OCI-LY7 (cell line): ENCODE data around the gene ARMC12. TPM values are rescaled to one million over a fixed set of nuclear protein-coding genes. Genes with fewer than 3 reads are reported as not detected.

Experiments used
- BruUV-seq: library from RNA; stranded (reverse); fragments of 400-500 nt; replicated peaks from 2 replicates; lab custom pipeline; 2021; lab: Mats Ljungman, UMichigan
- CTCF ChIA-PET: fragments of 300-600 bp; sonication (Branson Sonifier 250); formaldehyde crosslinking; loops from one replicate; lab custom pipeline; 2022; ENCODE audit warnings: antibody characterized with exemption; ENCODE audit not compliant: unreplicated experiment; lab: Charles Lee
- POLR2A ChIA-PET: fragments of 300-600 bp; sonication (Branson Sonifier 250); formaldehyde crosslinking; loops from one replicate; lab custom pipeline; 2022; ENCODE audit warnings: antibody characterized with exemption; lab: Charles Lee
- DNase-seq: peaks from one replicate; pipeline ENCODE4 v3.0.0-alpha.2; 2015; ENCODE audit warnings: low spot score
- H2AFZ ChIP-seq: fragments of 200-600 bp; sonication (generic), shearing (Covaris generic); 2 replicates; pipeline ENCODE4 v1.6.1; 2014; ENCODE audit warnings: mild to moderate bottlenecking, antibody characterized with exemption, low read length, moderate library complexity
- H3K27ac ChIP-seq: fragments of 200-600 bp; sonication (generic); 2 replicates; pipeline ENCODE4 v1.5.1; 2014; ENCODE audit warnings: mixed run types, low read depth, mild to moderate bottlenecking, moderate library complexity, low read length, inconsistent platforms; ENCODE audit not compliant: poor library complexity, severe bottlenecking
- H3K36me3 ChIP-seq: fragments of 200-600 bp; sonication (generic); 2 replicates; pipeline ENCODE4 v1.6.1; 2014; ENCODE audit warnings: mild to moderate bottlenecking, antibody characterized with exemption, low read length, moderate library complexity, mixed read lengths; ENCODE audit not compliant: insufficient read depth
- H3K4me1 ChIP-seq: fragments of 200-600 bp; sonication (generic); 2 replicates; pipeline ENCODE4 v1.5.1; 2014; ENCODE audit warnings: mild to moderate bottlenecking, low read length; ENCODE audit not compliant: insufficient read depth, poor library complexity, severe bottlenecking
- H3K4me2 ChIP-seq: fragments of 200-600 bp; sonication (generic); 2 replicates; pipeline ENCODE4 v1.6.1; 2014; ENCODE audit warnings: mild to moderate bottlenecking, low read length
- H3K4me3 ChIP-seq: fragments of 200-600 bp; sonication (generic); 2 replicates; pipeline ENCODE4 v1.5.1; 2014; ENCODE audit warnings: mild to moderate bottlenecking, low read depth, low read length; ENCODE audit not compliant: poor library complexity, severe bottlenecking
- H3K79me2 ChIP-seq: fragments of 200-600 bp; sonication (generic); 2 replicates; pipeline ENCODE4 v1.6.1; 2016; ENCODE audit warnings: low read depth, mild to moderate bottlenecking, low read length, moderate library complexity, mixed read lengths; ENCODE audit not compliant: insufficient read depth
- H3K9me2 ChIP-seq: fragments of 200-600 bp; sonication (generic); 2 replicates; pipeline ENCODE4 v1.6.1; 2016; ENCODE audit warnings: mild to moderate bottlenecking, low read length, mixed read lengths; ENCODE audit not compliant: insufficient read depth
- H3K9me3 ChIP-seq: fragments of 200-600 bp; sonication (generic); 2 replicates; pipeline ENCODE4 v1.6.1; 2014; ENCODE audit warnings: mild to moderate bottlenecking, mixed run types, low read length, mixed read lengths
- H4K20me1 ChIP-seq: fragments of 200-600 bp; sonication (generic); 2 replicates; pipeline ENCODE4 v1.6.1; 2014; ENCODE audit warnings: mild to moderate bottlenecking, antibody characterized with exemption, low read length, moderate library complexity, mixed read lengths; ENCODE audit not compliant: insufficient read depth
- EZH2phosphoT487 ChIP-seq: fragments of 200-600 bp; sonication (generic); IDR thresholded peaks from 2 replicates; pipeline ENCODE4 v1.6.1; 2018; ENCODE audit warnings: low read depth, borderline replicate concordance, mild to moderate bottlenecking, mixed run types, antibody characterized with exemption, low read length, moderate library complexity, mixed read lengths
- intact Hi-C: fragments of 100-400 bp; cut with micrococcal nuclease; formaldehyde crosslinking; loops from one replicate; pipeline ENCODE4 v1.10.0; 2022; ENCODE audit not compliant: unreplicated experiment
- total RNA-seq, 2 experiments: library from RNA; depleted of rRNA in 1 of 2; stranded (reverse); fragments of >200 nt in 1 of 2; shearing (Covaris generic) in 1 of 2; gene quantifications; 2 replicates each; pipeline ENCODE4 v1.2.3, GENCODE V29; 2014 to 2022
- TF ChIP-seq, protein P1 (sequence below): fragments of 200-600 bp; sonication (generic); conservative IDR thresholded peaks from 2 replicates; pipeline ENCODE4 v1.5.1; 2014; ENCODE audit warnings: mild to moderate bottlenecking, antibody characterized with exemption, low read length, moderate library complexity, mixed read lengths

ARMC12 gene
- total RNA-seq, 2 experiments from 2014 or later, result 3.4 to 4.9 TPM

DNA sequence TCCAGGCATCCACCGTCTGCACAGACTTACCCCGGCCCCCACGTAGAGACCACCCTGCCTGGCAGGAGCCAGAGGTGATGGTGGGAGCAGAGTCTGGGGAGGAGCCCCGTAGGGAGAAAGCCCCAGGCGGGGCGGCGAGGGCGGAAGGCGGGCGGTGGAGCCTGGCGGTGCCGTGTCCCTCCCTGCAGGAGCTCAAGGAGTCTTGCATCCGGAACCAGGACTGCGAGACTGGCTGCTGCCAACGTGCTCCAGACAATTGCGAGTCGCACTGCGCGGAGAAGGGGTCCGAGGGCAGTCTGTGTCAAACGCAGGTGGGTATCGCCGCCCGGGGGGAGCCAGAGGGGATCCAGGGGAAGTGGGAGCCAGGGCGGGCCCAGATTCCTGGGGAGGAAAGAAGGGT, 50.0 kb downstream of the ARMC12 start:
- H3K79me2 ChIP-seq, result no peaks in the 10 kb centered on the region
- H3K9me3 ChIP-seq, result no peaks in the 10 kb centered on the region
- POLR2A ChIA-PET, result no interaction called here
- H4K20me1 ChIP-seq, result no peaks in the 10 kb centered on the region
- no peak overlapping the region for H3K4me2 ChIP-seq
- no peaks in the 10 kb centered on the region for H3K4me1 ChIP-seq
- no peak overlapping the region for H3K4me3 ChIP-seq
- no peak overlapping the region for H3K27ac ChIP-seq
- H3K36me3 ChIP-seq, result no peaks in the 10 kb centered on the region
- no peak for DNase-seq
- intact Hi-C loops, result no loop called here
- no peaks in the 10 kb centered on the region for H3K9me2 ChIP-seq
- no peak overlapping the region for H2AFZ ChIP-seq
- CTCF ChIA-PET, result no interaction called here
- BruUV-seq, result no TSS peak
- TF ChIP-seq EZH2phosphoT487, result no peak
- TF ChIP-seq, protein P1, sequence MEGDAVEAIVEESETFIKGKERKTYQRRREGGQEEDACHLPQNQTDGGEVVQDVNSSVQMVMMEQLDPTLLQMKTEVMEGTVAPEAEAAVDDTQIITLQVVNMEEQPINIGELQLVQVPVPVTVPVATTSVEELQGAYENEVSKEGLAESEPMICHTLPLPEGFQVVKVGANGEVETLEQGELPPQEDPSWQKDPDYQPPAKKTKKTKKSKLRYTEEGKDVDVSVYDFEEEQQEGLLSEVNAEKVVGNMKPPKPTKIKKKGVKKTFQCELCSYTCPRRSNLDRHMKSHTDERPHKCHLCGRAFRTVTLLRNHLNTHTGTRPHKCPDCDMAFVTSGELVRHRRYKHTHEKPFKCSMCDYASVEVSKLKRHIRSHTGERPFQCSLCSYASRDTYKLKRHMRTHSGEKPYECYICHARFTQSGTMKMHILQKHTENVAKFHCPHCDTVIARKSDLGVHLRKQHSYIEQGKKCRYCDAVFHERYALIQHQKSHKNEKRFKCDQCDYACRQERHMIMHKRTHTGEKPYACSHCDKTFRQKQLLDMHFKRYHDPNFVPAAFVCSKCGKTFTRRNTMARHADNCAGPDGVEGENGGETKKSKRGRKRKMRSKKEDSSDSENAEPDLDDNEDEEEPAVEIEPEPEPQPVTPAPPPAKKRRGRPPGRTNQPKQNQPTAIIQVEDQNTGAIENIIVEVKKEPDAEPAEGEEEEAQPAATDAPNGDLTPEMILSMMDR, result no peak

GRCh38 chr6:35787266-35788218, 50.7 kb downstream of the ARMC12 start:
- no peak for DNase-seq
- no TSS peak for BruUV-seq
- no peak overlapping the region for H2AFZ ChIP-seq
- intact Hi-C loops, result no loop called here
- CTCF ChIA-PET, result no interaction called here
- no peak overlapping the region for H3K27ac ChIP-seq
- H3K9me2 ChIP-seq, result no peaks in the 10 kb centered on the region
- no peaks in the 10 kb centered on the region for H3K79me2 ChIP-seq
- no peak overlapping the region for H3K4me2 ChIP-seq
- POLR2A ChIA-PET, result interaction anchor here (0.5 kb wide), 1 partner anchor 653 kb away, joined by 4 read pairs; no protein-coding TSS in a partner anchor
- no peaks in the 10 kb centered on the region for H3K4me1 ChIP-seq
- no peak overlapping the region for H3K4me3 ChIP-seq
- H3K9me3 ChIP-seq, result no peaks in the 10 kb centered on the region
- H3K36me3 ChIP-seq, result no peaks in the 10 kb centered on the region
- TF ChIP-seq, protein P1, result no peak
- no peak for TF ChIP-seq EZH2phosphoT487
- no peaks in the 10 kb centered on the region for H4K20me1 ChIP-seq
